GM19463 (cell line): ENCODE measurements around the gene RAD50.

Experiments used
- ATAC-seq: cut with Tn5 transposase; IDR thresholded peaks from one replicate; pipeline ENCODE4 v1.9.1; 2021; ENCODE audit warnings: mild to moderate bottlenecking, moderate library complexity; ENCODE audit not compliant: unreplicated experiment

RAD50 gene

GRCh38 chr5:132673939-132674630, 117.3 kb downstream of the RAD50 start, which contains the start of gene IL4:
Gene IL4, plus strand, starts transcription at chr5:132673989. Its CDS starts 62 bp downstream, at chr5:132674051.
- no peak for ATAC-seq

- peak; percentile 82 for ATAC-seq
Measured at GRCh38 chr5:132674671-132675506, 118.1 kb downstream of the RAD50 start.

- ATAC-seq, result no peak
Measured at GRCh38 chr5:132675936-132676689, 119.3 kb downstream of the RAD50 start.

- no peak for ATAC-seq
Measured at GRCh38 chr5:132677191-132677590, 120.4 kb downstream of the RAD50 start.

GRCh38 chr5:132677682-132678400, 121.1 kb downstream of the RAD50 start:
- ATAC-seq, result no peak

- ATAC-seq, result no peak
Measured at GRCh38 chr5:132678735-132679134, 122.0 kb downstream of the RAD50 start.

GRCh38 chr5:132679166-132679565, 122.4 kb downstream of the RAD50 start:
- no peak for ATAC-seq

GRCh38 chr5:132679717-132680380, 123.1 kb downstream of the RAD50 start:
- ATAC-seq, result no peak

- no peak for ATAC-seq
Measured at GRCh38 chr5:132680780-132681475, 124.2 kb downstream of the RAD50 start.

GRCh38 chr5:132681476-132681831, 124.7 kb downstream of the RAD50 start:
- no peak for ATAC-seq

- ATAC-seq, result no peak
Measured at GRCh38 chr5:132681983-132682382, 125.2 kb downstream of the RAD50 start.

GRCh38 chr5:132684491-132684890, 127.7 kb downstream of the RAD50 start:
- no peak for ATAC-seq

- no peak for ATAC-seq
Measured at GRCh38 chr5:132684922-132685720, 128.3 kb downstream of the RAD50 start.

GRCh38 chr5:132686193-132686592, 129.4 kb downstream of the RAD50 start:
- ATAC-seq, result no peak

GRCh38 chr5:132687995-132688394, 131.2 kb downstream of the RAD50 start:
- peak; percentile 37 for ATAC-seq

GRCh38 chr5:132688536-132689339, 132.0 kb downstream of the RAD50 start:
- peak; percentile 49 for ATAC-seq

- no peak for ATAC-seq
Measured at GRCh38 chr5:132689513-132689912, 132.7 kb downstream of the RAD50 start.

GRCh38 chr5:132690156-132690555, 133.4 kb downstream of the RAD50 start:
- ATAC-seq, result no peak
